ENCODE measurements around the gene ZSCAN32.

The ZSCAN32 gene

GRCh38 chr16:3400779-3401688 is at the start of gene ZSCAN32, which contains the start of gene ZNF174:
TSS of gene ZSCAN32 (minus strand) at chr16:3401004. CDS start at chr16:3397557, 3,447 bp downstream.
TSS of gene ZNF174 (plus strand) at chr16:3401215. CDS start at chr16:3402005, 790 bp downstream.
- Histone ChIP-seq H3K27me3 (ENCODE audit: control insufficient read depth, insufficient read depth, low read length) (no peaks in the 10 kb centered on the region), H3K4me1 (ENCODE audit: control insufficient read depth, insufficient read depth, low read length) (peaks cover 6% of the 10 kb centered on the region), H3K4me3 (ENCODE audit: low read length) (peak within 1 kb of the TSS; percentile 93), H3K9me3 (ENCODE audit: control insufficient read depth, low read length) (peaks cover 13% of the 10 kb centered on the region), H3K36me3 (ENCODE audit: control insufficient read depth, insufficient read depth, low read length) (peaks cover 22% of the 10 kb centered on the region), H3K9ac (ENCODE audit: low read length) (peak within 1 kb of the TSS; percentile 87)

- Histone ChIP-seq H3K9me3 (ENCODE audit: control insufficient read depth, low read length) (no peaks in the 10 kb centered on the region), H3K9ac (ENCODE audit: low read length) (peak overlapping the region; percentile 76)
These were observed 43.2 kb upstream of the ZSCAN32 start for GRCh38 chr16:3444032-3444388.

GRCh38 chr16:3443108-3444031 is 42.6 kb upstream of the ZSCAN32 start, which contains the start of the genes NAA60 and ZNF597:
TSS of gene NAA60 (plus strand) at chr16:3443680. CDS start at chr16:3476228, 32,548 bp downstream.
TSS of gene ZNF597 (minus strand) at chr16:3443504. CDS start at chr16:3443153, 351 bp downstream.
- H3K4me3 ChIP-seq (ENCODE audit: low read length) = peak within 1 kb of the TSS; percentile 80
- peak within 1 kb of the TSS; percentile 76 for H3K9ac ChIP-seq (ENCODE audit: low read length)
- H3K27me3 ChIP-seq (ENCODE audit: control insufficient read depth, insufficient read depth, low read length) = no peaks in the 10 kb centered on the region
- peaks cover 5% of the 10 kb centered on the region for H3K4me1 ChIP-seq (ENCODE audit: control insufficient read depth, insufficient read depth, low read length)
- no peaks in the 10 kb centered on the region for H3K9me3 ChIP-seq (ENCODE audit: control insufficient read depth, low read length)
- no peaks in the 10 kb centered on the region for H3K36me3 ChIP-seq (ENCODE audit: control insufficient read depth, insufficient read depth, low read length)

More at GRCh38 chr16:3444032-3444388, 43.2 kb upstream of the ZSCAN32 start:
- H3K36me3 ChIP-seq (ENCODE audit: control insufficient read depth, insufficient read depth, low read length) = no peaks in the 10 kb centered on the region
- no peaks in the 10 kb centered on the region for H3K27me3 ChIP-seq (ENCODE audit: control insufficient read depth, insufficient read depth, low read length)
- H3K4me1 ChIP-seq (ENCODE audit: control insufficient read depth, insufficient read depth, low read length) = peaks cover 5% of the 10 kb centered on the region
- H3K4me3 ChIP-seq (ENCODE audit: low read length) = peak overlapping the region; percentile 80

- no peak overlapping the region for H3K9ac ChIP-seq (ENCODE audit: low read length)
- no peak overlapping the region for H3K4me3 ChIP-seq (ENCODE audit: low read length)
- no peaks in the 10 kb centered on the region for H3K9me3 ChIP-seq (ENCODE audit: control insufficient read depth, low read length)
- peaks cover 2% of the 10 kb centered on the region for H3K4me1 ChIP-seq (ENCODE audit: control insufficient read depth, insufficient read depth, low read length)
- no peaks in the 10 kb centered on the region for H3K36me3 ChIP-seq (ENCODE audit: control insufficient read depth, insufficient read depth, low read length)
- no peaks in the 10 kb centered on the region for H3K27me3 ChIP-seq (ENCODE audit: control insufficient read depth, insufficient read depth, low read length)
These were observed 38.8 kb upstream of the ZSCAN32 start for GRCh38 chr16:3439637-3440036.

- Histone ChIP-seq H3K9me3 (ENCODE audit: control insufficient read depth, low read length) (no peaks in the 10 kb centered on the region), H3K4me3 (ENCODE audit: low read length) (no peak overlapping the region), H3K4me1 (ENCODE audit: control insufficient read depth, insufficient read depth, low read length) (no peaks in the 10 kb centered on the region), H3K36me3 (ENCODE audit: control insufficient read depth, insufficient read depth, low read length) (no peaks in the 10 kb centered on the region), H3K9ac (ENCODE audit: low read length) (no peak overlapping the region), H3K27me3 (ENCODE audit: control insufficient read depth, insufficient read depth, low read length) (no peaks in the 10 kb centered on the region)
These were observed 33.6 kb upstream of the ZSCAN32 start for GRCh38 chr16:3434373-3434772.

- Histone ChIP-seq H3K27me3 (ENCODE audit: control insufficient read depth, insufficient read depth, low read length) (no peaks in the 10 kb centered on the region), H3K4me1 (ENCODE audit: control insufficient read depth, insufficient read depth, low read length) (no peaks in the 10 kb centered on the region), H3K9ac (ENCODE audit: low read length) (no peak overlapping the region), H3K4me3 (ENCODE audit: low read length) (no peak overlapping the region), H3K9me3 (ENCODE audit: control insufficient read depth, low read length) (no peaks in the 10 kb centered on the region), H3K36me3 (ENCODE audit: control insufficient read depth, insufficient read depth, low read length) (no peaks in the 10 kb centered on the region)
These were observed 31.0 kb upstream of the ZSCAN32 start for GRCh38 chr16:3431779-3432219.

GRCh38 chr16:3413730-3414379 is 13.1 kb upstream of the ZSCAN32 start:
- Histone ChIP-seq H3K36me3 (ENCODE audit: control insufficient read depth, insufficient read depth, low read length) (no peaks in the 10 kb centered on the region), H3K9me3 (ENCODE audit: control insufficient read depth, low read length) (peaks cover 11% of the 10 kb centered on the region)

GRCh38 chr16:3408561-3409197 is 7.9 kb upstream of the ZSCAN32 start:
- no peak overlapping the region for H3K4me3 ChIP-seq (ENCODE audit: low read length)
- peaks cover 25% of the 10 kb centered on the region for H3K36me3 ChIP-seq (ENCODE audit: control insufficient read depth, insufficient read depth, low read length)
- peaks cover 32% of the 10 kb centered on the region for H3K9me3 ChIP-seq (ENCODE audit: control insufficient read depth, low read length)
- no peaks in the 10 kb centered on the region for H3K27me3 ChIP-seq (ENCODE audit: control insufficient read depth, insufficient read depth, low read length)
- no peaks in the 10 kb centered on the region for H3K4me1 ChIP-seq (ENCODE audit: control insufficient read depth, insufficient read depth, low read length)
- no peak overlapping the region for H3K9ac ChIP-seq (ENCODE audit: low read length)

More at GRCh38 chr16:3413730-3414379, 13.1 kb upstream of the ZSCAN32 start:
- no peaks in the 10 kb centered on the region for H3K4me1 ChIP-seq (ENCODE audit: control insufficient read depth, insufficient read depth, low read length)
- no peak overlapping the region for H3K4me3 ChIP-seq (ENCODE audit: low read length)
- no peaks in the 10 kb centered on the region for H3K27me3 ChIP-seq (ENCODE audit: control insufficient read depth, insufficient read depth, low read length)
- H3K9ac ChIP-seq (ENCODE audit: low read length) = no peak overlapping the region

GRCh38 chr16:3401719-3402397 is 1.1 kb upstream of the ZSCAN32 start:
- Histone ChIP-seq H3K4me3 (ENCODE audit: low read length) (peak overlapping the region; percentile 93), H3K36me3 (ENCODE audit: control insufficient read depth, insufficient read depth, low read length) (peaks cover 22% of the 10 kb centered on the region), H3K9ac (ENCODE audit: low read length) (peak overlapping the region; percentile 73), H3K27me3 (ENCODE audit: control insufficient read depth, insufficient read depth, low read length) (no peaks in the 10 kb centered on the region), H3K9me3 (ENCODE audit: control insufficient read depth, low read length) (peaks cover 13% of the 10 kb centered on the region), H3K4me1 (ENCODE audit: control insufficient read depth, insufficient read depth, low read length) (peaks cover 6% of the 10 kb centered on the region)

GRCh38 chr16:3400446-3400778 is 392 bp downstream of the ZSCAN32 start:
- Histone ChIP-seq H3K4me3 (ENCODE audit: low read length) (peak overlapping the region; percentile 93), H3K9ac (ENCODE audit: low read length) (peak overlapping the region; percentile 87), H3K36me3 (ENCODE audit: control insufficient read depth, insufficient read depth, low read length) (peaks cover 18% of the 10 kb centered on the region), H3K27me3 (ENCODE audit: control insufficient read depth, insufficient read depth, low read length) (no peaks in the 10 kb centered on the region), H3K4me1 (ENCODE audit: control insufficient read depth, insufficient read depth, low read length) (peaks cover 6% of the 10 kb centered on the region), H3K9me3 (ENCODE audit: control insufficient read depth, low read length) (peaks cover 13% of the 10 kb centered on the region)

Measured in mucosa of stomach (tissue), 1 donor.